Activated CD4-positive, alpha-beta T cell treated with anti-CD3 and anti-CD28 coated beads for 36 hours (primary cell): Measurements from ENCODE around the gene ICAM2. TPM values are rescaled to one million over a fixed set of nuclear protein-coding genes. Genes with fewer than 3 reads are reported as not detected.

Source experiments
- ATAC-seq: fragments of 200-7000 bp; cut with Tn5 transposase; one replicate; pipeline ENCODE4 v1.10.0; 2021; ENCODE audit warnings: mild to moderate bottlenecking, moderate library complexity
- CTCF ChIA-PET: fragments of 350-600 bp; sonication (Branson Sonifier 250); formaldehyde crosslinking; loops from one replicate; lab custom pipeline; 2021; ENCODE audit warnings: antibody characterized with exemption; lab: Charles Lee
- POLR2A ChIA-PET: fragments of 350-600 bp; sonication (Branson Sonifier 250); formaldehyde crosslinking; loops from one replicate; lab custom pipeline; 2021; ENCODE audit warnings: antibody characterized with exemption, inconsistent platforms; lab: Charles Lee
- DNase-seq: peaks from one replicate; pipeline ENCODE4 v3.0.0-alpha.2; 2020
- H3K27ac Mint-ChIP-seq: one replicate; pipeline ENCODE4 v1.8.0; 2021; ENCODE audit warnings: mixed read lengths
- H3K27me3 Mint-ChIP-seq: one replicate; pipeline ENCODE4 v1.8.0; 2021; ENCODE audit warnings: mixed read lengths
- H3K36me3 Mint-ChIP-seq: one replicate; pipeline ENCODE4 v1.8.0; 2021; ENCODE audit warnings: low read depth, mixed read lengths
- H3K4me1 Mint-ChIP-seq: one replicate; pipeline ENCODE4 v1.8.0; 2021; ENCODE audit warnings: mixed read lengths
- H3K4me3 Mint-ChIP-seq: one replicate; pipeline ENCODE4 v1.8.0; 2021; ENCODE audit warnings: mild to moderate bottlenecking, moderate library complexity, mixed read lengths
- H3K9me3 Mint-ChIP-seq: one replicate; pipeline ENCODE4 v1.8.0; 2021; ENCODE audit warnings: low read depth, mixed read lengths
- intact Hi-C, 2 experiments: fragments of 100-400 bp; cut with DNase I in 1 of 2; cut with micrococcal nuclease in 1 of 2; formaldehyde crosslinking; loops; one replicate each; pipeline versions ENCODE4 v1.14.2 to v1.15.1; 2022 to 2024; cut with DNase I, micrococcal nuclease
- total RNA-seq, 2 experiments: library from RNA; stranded (reverse); gene quantifications; one replicate each; pipeline ENCODE4 v1.2.3, GENCODE V29; 2021

The ICAM2 gene
- total RNA-seq, 2 experiments from 2014 or later: 46.6 to 49.0 TPM

GRCh38 chr17:63997341-63998048 lies 22.9 kb downstream of the ICAM2 start:
- no peak for ATAC-seq
- CTCF ChIA-PET: interaction anchor here (1.1 to 8.0 kb wide), 5 partner anchors 14 to 86 kb away, joined by 3 to 37 read pairs (median 4); no protein-coding TSS in a partner anchor

GRCh38 chr17:63996430-63997182 lies 23.8 kb downstream of the ICAM2 start:
- H3K27me3 Mint-ChIP-seq: no peaks in the 10 kb centered on the region
- H3K4me1 Mint-ChIP-seq: peaks cover 35% of the 10 kb centered on the region
- ATAC-seq: no peak
- intact Hi-C loops: no loop called here
- H3K4me3 Mint-ChIP-seq: no peak overlapping the region
- H3K27ac Mint-ChIP-seq: no peak overlapping the region
- no peaks in the 10 kb centered on the region for H3K9me3 Mint-ChIP-seq
- DNase-seq: no peak
- no peaks in the 10 kb centered on the region for H3K36me3 Mint-ChIP-seq
- ChIA-PET POLR2A (no interaction called here), CTCF (interaction anchor here (0.6 to 8.0 kb wide), 8 partner anchors 11 to 580 kb away, joined by 3 to 37 read pairs (median 4); no protein-coding TSS in a partner anchor)

More at GRCh38 chr17:63997341-63998048, 22.9 kb downstream of the ICAM2 start:
- intact Hi-C loops: loop anchor here (1.0 to 2.0 kb wide), 4 partner anchors 12 to 79 kb away; partner anchors contain the start of genes GH1 (in 1 of the 2) and ICAM2 (in 1 of the 2)
- H3K27me3 Mint-ChIP-seq: no peaks in the 10 kb centered on the region
- H3K9me3 Mint-ChIP-seq: no peaks in the 10 kb centered on the region
- H3K4me1 Mint-ChIP-seq: peaks cover 34% of the 10 kb centered on the region
- H3K36me3 Mint-ChIP-seq: no peaks in the 10 kb centered on the region
- H3K27ac Mint-ChIP-seq: no peak overlapping the region
- peak overlapping the region; percentile 80 for H3K4me3 Mint-ChIP-seq
- POLR2A ChIA-PET: interaction anchor here (0.6 kb wide), 2 partner anchors 11 to 147 kb away, joined by 3 to 5 read pairs; no protein-coding TSS in a partner anchor
- DNase-seq: no peak

GRCh38 chr17:63995626-63996025 lies 24.8 kb downstream of the ICAM2 start:
- Mint-ChIP-seq H3K36me3 (no peaks in the 10 kb centered on the region), H3K4me3 (no peak overlapping the region), H3K9me3 (no peaks in the 10 kb centered on the region), H3K4me1 (peaks cover 36% of the 10 kb centered on the region), H3K27ac (no peak overlapping the region), H3K27me3 (no peaks in the 10 kb centered on the region)
- DNase-seq: no peak
- intact Hi-C loops: no loop called here
- CTCF ChIA-PET: interaction anchor here (0.9 to 8.0 kb wide), 6 partner anchors 11 to 138 kb away, joined by 3 to 37 read pairs (median 5); no protein-coding TSS in a partner anchor
- no peak for ATAC-seq
- POLR2A ChIA-PET: no interaction called here

- Mint-ChIP-seq H3K9me3 (no peaks in the 10 kb centered on the region), H3K4me3 (no peak overlapping the region), H3K27me3 (no peaks in the 10 kb centered on the region), H3K36me3 (no peaks in the 10 kb centered on the region), H3K4me1 (peaks cover 36% of the 10 kb centered on the region), H3K27ac (no peak overlapping the region)
- ChIA-PET POLR2A (interaction anchor here (0.7 kb wide), 2 partner anchors 32 to 734 kb away, joined by 4 to 6 read pairs; no protein-coding TSS in a partner anchor), CTCF (interaction anchor here (0.7 to 8.0 kb wide), 11 partner anchors 8 to 164 kb away, joined by 3 to 37 read pairs (median 5); no protein-coding TSS in a partner anchor)
- intact Hi-C loops: loop anchor here in 1 of 2 experiments (5.0 kb wide), 1 partner anchor 41 kb away; no protein-coding TSS in a partner anchor
- DNase-seq (no peak), ATAC-seq (no peak)
These were observed 27.0 kb downstream of the ICAM2 start for GRCh38 chr17:63993368-63993985.

- ChIA-PET CTCF (interaction anchor here (0.9 to 8.0 kb wide), 4 partner anchors 34 to 84 kb away, joined by 4 to 37 read pairs (median 5); no protein-coding TSS in a partner anchor), POLR2A (no interaction called here)
- Mint-ChIP-seq H3K4me3 (no peak overlapping the region), H3K4me1 (peaks cover 30% of the 10 kb centered on the region), H3K36me3 (no peaks in the 10 kb centered on the region), H3K9me3 (no peaks in the 10 kb centered on the region), H3K27ac (no peak overlapping the region), H3K27me3 (no peaks in the 10 kb centered on the region)
- intact Hi-C loops: loop anchor here (2.0 to 5.0 kb wide), 2 partner anchors 39 to 45 kb away; no protein-coding TSS in a partner anchor
- ATAC-seq (no peak), DNase-seq (no peak)
These were observed 28.8 kb downstream of the ICAM2 start for GRCh38 chr17:63991611-63992010.

- H3K9me3 Mint-ChIP-seq: no peaks in the 10 kb centered on the region
- H3K4me1 Mint-ChIP-seq: peaks cover 45% of the 10 kb centered on the region
- no peak for DNase-seq
- H3K4me3 Mint-ChIP-seq: no peak overlapping the region
- intact Hi-C loops: loop anchor here (1.0 to 5.0 kb wide), 3 partner anchors 37 to 70 kb away; no protein-coding TSS in a partner anchor
- no peaks in the 10 kb centered on the region for H3K27me3 Mint-ChIP-seq
- CTCF ChIA-PET: interaction anchor here (0.6 to 2.1 kb wide), 19 partner anchors 7 to 1171 kb away, joined by 3 to 20 read pairs (median 4); partner anchors contain the start of gene ICAM2
- no peak for ATAC-seq
- H3K36me3 Mint-ChIP-seq: no peaks in the 10 kb centered on the region
- POLR2A ChIA-PET: interaction anchor here (1.4 kb wide), 1 partner anchor 156 kb away, joined by 3 read pairs; no protein-coding TSS in a partner anchor
- H3K27ac Mint-ChIP-seq: peak overlapping the region; percentile 11
These were observed 30.6 kb downstream of the ICAM2 start for GRCh38 chr17:63989622-63990345.

- H3K4me1 Mint-ChIP-seq: peaks cover 44% of the 10 kb centered on the region
- H3K27ac Mint-ChIP-seq: no peak overlapping the region
- intact Hi-C loops: no loop called here
- DNase-seq (no peak), ATAC-seq (no peak)
- no peaks in the 10 kb centered on the region for H3K27me3 Mint-ChIP-seq
- ChIA-PET POLR2A (no interaction called here), CTCF (interaction anchor here (0.6 to 2.1 kb wide), 5 partner anchors 43 to 148 kb away, joined by 3 to 20 read pairs (median 3); partner anchors contain the start of gene CD79B)
- H3K9me3 Mint-ChIP-seq: no peaks in the 10 kb centered on the region
- H3K36me3 Mint-ChIP-seq: no peaks in the 10 kb centered on the region
- no peak overlapping the region for H3K4me3 Mint-ChIP-seq
These were observed 31.5 kb downstream of the ICAM2 start for GRCh38 chr17:63988741-63989621.

- intact Hi-C loops: no loop called here
These were observed 32.3 kb downstream of the ICAM2 start for GRCh38 chr17:63988127-63988478.

GRCh38 chr17:63987221-63988126 lies 33.0 kb downstream of the ICAM2 start:
- intact Hi-C loops: no loop called here
- no peak overlapping the region for H3K27ac Mint-ChIP-seq
- CTCF ChIA-PET: interaction anchor here (0.7 to 1.5 kb wide), 4 partner anchors 13 to 68 kb away, joined by 3 to 10 read pairs (median 4); partner anchors contain the start of gene CD79B
- no peak overlapping the region for H3K4me3 Mint-ChIP-seq
- H3K27me3 Mint-ChIP-seq: no peaks in the 10 kb centered on the region
- H3K9me3 Mint-ChIP-seq: peaks cover 5% of the 10 kb centered on the region
- peaks cover 2% of the 10 kb centered on the region for H3K36me3 Mint-ChIP-seq
- H3K4me1 Mint-ChIP-seq: peaks cover 33% of the 10 kb centered on the region
- no peak for DNase-seq
- ATAC-seq: no peak
- POLR2A ChIA-PET: no interaction called here

More at GRCh38 chr17:63988127-63988478, 32.3 kb downstream of the ICAM2 start:
- no peak for ATAC-seq
- Mint-ChIP-seq H3K27ac (no peak overlapping the region), H3K4me3 (no peak overlapping the region), H3K9me3 (no peaks in the 10 kb centered on the region), H3K27me3 (no peaks in the 10 kb centered on the region), H3K36me3 (no peaks in the 10 kb centered on the region), H3K4me1 (peaks cover 37% of the 10 kb centered on the region)
- ChIA-PET CTCF (interaction anchor here (0.9 to 1.5 kb wide), 2 partner anchors 56 to 69 kb away, joined by 3 to 10 read pairs; partner anchors contain the start of gene CD79B), POLR2A (no interaction called here)
- no peak for DNase-seq
